A549 (cell line): ENCODE measurements around the gene ANKRD40CL.

Experiments used
- CTCF ChIP-seq: fragments of >200 bp; sonication (Bioruptor Twin); formaldehyde crosslinking; IDR thresholded peaks from 3 replicates; pipeline ENCODE4 v1.5.1; 2016
- EHMT2 ChIP-seq: fragments of 200-600 bp; sonication (generic); IDR thresholded peaks from 2 replicates; pipeline ENCODE4 v1.6.1; 2016; ENCODE audit warnings: antibody characterized with exemption, low read depth, mild to moderate bottlenecking, moderate library complexity
- JUN ChIP-seq, 2 experiments: fragments of >200 bp; sonication (Bioruptor Twin); formaldehyde crosslinking; IDR thresholded peaks; 2 replicates in 1 of 2; 3 replicates in 1 of 2; pipeline ENCODE4 v1.6.1; 2016 to 2017
- MAX ChIP-seq: IDR thresholded peaks from 2 replicates; pipeline ENCODE4 v1.6.1; 2012
- NFE2L2 ChIP-seq: fragments of 150-350 bp; conservative IDR thresholded peaks from 2 replicates; pipeline ENCODE4 v1.6.1; 2014; ENCODE audit warnings: low read length
- POLR2A ChIP-seq: IDR thresholded peaks from 2 replicates; pipeline ENCODE4 v1.6.1; 2012; ENCODE audit warnings: mild to moderate bottlenecking, low read length
- RAD21 ChIP-seq, 2 experiments: fragments of >200 bp in 1 of 2; sonication (Bioruptor Twin) in 1 of 2; formaldehyde crosslinking in 1 of 2; IDR thresholded peaks in 1 of 2; conservative IDR thresholded peaks in 1 of 2; 2 replicates in 1 of 2; 3 replicates in 1 of 2; pipeline ENCODE4 v1.6.1; 2012 to 2018; ENCODE audit warnings: inconsistent platforms in 1 of 2
- RCOR1 ChIP-seq: fragments of 150-350 bp; IDR thresholded peaks from 2 replicates; pipeline ENCODE4 v1.6.1; 2014; ENCODE audit warnings: antibody characterized with exemption, low read length, low read depth
- REST ChIP-seq: fragments of 200-600 bp; sonication (generic); IDR thresholded peaks from 2 replicates; pipeline ENCODE4 v1.6.1; 2016; ENCODE audit warnings: antibody characterized with exemption, mild to moderate bottlenecking, moderate library complexity
- RFX5 ChIP-seq: fragments of 450-650 bp; IDR thresholded peaks from 2 replicates; pipeline ENCODE4 v1.7.1; 2014; ENCODE audit warnings: antibody characterized with exemption, mild to moderate bottlenecking, moderate library complexity
- TP53 ChIP-seq: fragments of 250-450 bp; sonication (Bioruptor Pico); IDR thresholded peaks from 2 replicates; pipeline ENCODE4 v1.5.0; 2021; ENCODE audit warnings: mild to moderate bottlenecking, moderate library complexity
- ZFP36 ChIP-seq: fragments of 450-650 bp; IDR thresholded peaks from 2 replicates; pipeline ENCODE4 v1.6.1; 2014; ENCODE audit warnings: borderline replicate concordance; ENCODE audit not compliant: partially characterized antibody

- TF ChIP-seq EHMT2 (no peak), NFE2L2 (no peak), RAD21 (conservative IDR thresholded peaks at IDR 0.05 in 1 of 2, IDR thresholded peaks at IDR 0.05 in 1 of 2) (no peak), CTCF (no peak), POLR2A (no peak), RCOR1 (no peak), JUN (IDR thresholded peaks at IDR 0.05) (no peak), RFX5 (no peak), MAX (no peak), TP53 (CRISPR knock-in tag) (no peak), REST (no peak), ZFP36 (no peak)
Observed at GRCh38 chr17:50754521-50754920, 12.8 kb downstream of the ANKRD40CL start.
